ENCODE measurements around the gene KLHL33. TPM values are rescaled to one million over a fixed set of nuclear protein-coding genes. Genes with fewer than 3 reads are reported as not detected.

KLHL33 gene
- total RNA-seq, 2 experiments from 2014 or later, result 3.4 to 3.6 TPM

GRCh38 chr14:20419419-20419818, 16.5 kb downstream of the KLHL33 start:
- no peak overlapping the region for H3K27ac Mint-ChIP-seq
- H3K36me3 Mint-ChIP-seq, result no peaks in the 10 kb centered on the region
- DNase-seq (no peak), ATAC-seq (ENCODE audit: low read depth) (no peak)
- H3K4me3 Mint-ChIP-seq, result no peak overlapping the region
- H3K27me3 Mint-ChIP-seq, result no peaks in the 10 kb centered on the region
- POLR2A ChIA-PET, result interaction anchor here (0.7 kb wide), 1 partner anchor 186 kb away, joined by 3 read pairs; no protein-coding TSS in a partner anchor
- no peaks in the 10 kb centered on the region for H3K9me3 Mint-ChIP-seq
- H3K4me1 Mint-ChIP-seq, result peaks cover 12% of the 10 kb centered on the region

- Mint-ChIP-seq H3K4me1 (peaks cover 18% of the 10 kb centered on the region), H3K27me3 (no peaks in the 10 kb centered on the region), H3K36me3 (no peaks in the 10 kb centered on the region), H3K9me3 (no peaks in the 10 kb centered on the region), H3K4me3 (no peak overlapping the region), H3K27ac (no peak overlapping the region)
- ATAC-seq (ENCODE audit: low read depth) (no peak), DNase-seq (no peak)
- POLR2A ChIA-PET, result interaction anchor here (0.9 kb wide), 1 partner anchor 37 kb away, joined by 3 read pairs; the partner anchor contains the start of genes APEX1 and OSGEP
Measured at GRCh38 chr14:20418501-20418909, 17.5 kb downstream of the KLHL33 start.

GRCh38 chr14:20417250-20418186, 18.4 kb downstream of the KLHL33 start:
- no peaks in the 10 kb centered on the region for H3K36me3 Mint-ChIP-seq
- H3K4me1 Mint-ChIP-seq, result peaks cover 18% of the 10 kb centered on the region
- ATAC-seq (ENCODE audit: low read depth) (no peak), DNase-seq (no peak)
- no peaks in the 10 kb centered on the region for H3K27me3 Mint-ChIP-seq
- no peak overlapping the region for H3K27ac Mint-ChIP-seq
- no peaks in the 10 kb centered on the region for H3K9me3 Mint-ChIP-seq
- no peak overlapping the region for H3K4me3 Mint-ChIP-seq
- POLR2A ChIA-PET, result interaction anchor here (0.7 to 1.2 kb wide), 3 partner anchors 11 to 782 kb away, joined by 3 to 10 read pairs (median 3); partner anchors contain the start of genes APEX1 and OSGEP

- no peaks in the 10 kb centered on the region for H3K9me3 Mint-ChIP-seq
- H3K36me3 Mint-ChIP-seq, result peaks cover 1% of the 10 kb centered on the region
- H3K27ac Mint-ChIP-seq, result peak overlapping the region; percentile 87
- no peak for DNase-seq
- ATAC-seq (ENCODE audit: low read depth), result no peak
- peaks cover 27% of the 10 kb centered on the region for H3K4me1 Mint-ChIP-seq
- POLR2A ChIA-PET, result interaction anchor here (0.7 to 3.8 kb wide), 8 partner anchors 10 to 73 kb away, joined by 3 to 31 read pairs (median 4); partner anchors contain the start of genes APEX1, OSGEP, PARP2 and PNP
- H3K4me3 Mint-ChIP-seq, result peak overlapping the region; percentile 51
- H3K27me3 Mint-ChIP-seq, result no peaks in the 10 kb centered on the region
Measured at GRCh38 chr14:20416223-20416622, 19.7 kb downstream of the KLHL33 start.

GRCh38 chr14:20415782-20416206, 20.2 kb downstream of the KLHL33 start:
- peaks cover 32% of the 10 kb centered on the region for H3K4me1 Mint-ChIP-seq
- H3K27ac Mint-ChIP-seq, result peak overlapping the region; percentile 87
- no peaks in the 10 kb centered on the region for H3K27me3 Mint-ChIP-seq
- ATAC-seq (ENCODE audit: low read depth) (peak; percentile 40), DNase-seq (no peak)
- H3K4me3 Mint-ChIP-seq, result peak overlapping the region; percentile 51
- H3K36me3 Mint-ChIP-seq, result peaks cover 4% of the 10 kb centered on the region
- POLR2A ChIA-PET, result interaction anchor here (0.7 to 3.8 kb wide), 11 partner anchors 10 to 74 kb away, joined by 3 to 31 read pairs (median 4); partner anchors contain the start of genes APEX1, OSGEP, PARP2 and PNP
- no peaks in the 10 kb centered on the region for H3K9me3 Mint-ChIP-seq

GRCh38 chr14:20413744-20414082, 22.3 kb downstream of the KLHL33 start:
- ATAC-seq (ENCODE audit: low read depth) (peak; percentile 59), DNase-seq (no peak)
- H3K36me3 Mint-ChIP-seq, result peaks cover 6% of the 10 kb centered on the region
- H3K4me3 Mint-ChIP-seq, result peak overlapping the region; percentile 99
- POLR2A ChIA-PET, result interaction anchor here (0.9 to 3.8 kb wide), 8 partner anchors 15 to 217 kb away, joined by 3 to 31 read pairs (median 7); partner anchors contain the start of genes APEX1, OSGEP, PARP2 and PIP4P1
- no peaks in the 10 kb centered on the region for H3K9me3 Mint-ChIP-seq
- H3K27ac Mint-ChIP-seq, result peak overlapping the region; percentile 99
- no peaks in the 10 kb centered on the region for H3K27me3 Mint-ChIP-seq
- peaks cover 39% of the 10 kb centered on the region for H3K4me1 Mint-ChIP-seq

GRCh38 chr14:20412876-20413743, 22.9 kb downstream of the KLHL33 start, which contains the start of gene TEP1:
TEP1 (minus strand) TSS chr14:20413501; CDS start chr14:20408439, 5,062 bp downstream.
- H3K4me1 Mint-ChIP-seq, result peaks cover 38% of the 10 kb centered on the region
- POLR2A ChIA-PET, result interaction anchor here (0.6 to 3.8 kb wide), 10 partner anchors 16 to 218 kb away, joined by 3 to 31 read pairs (median 4); partner anchors contain the start of genes APEX1, OSGEP, PARP2 and PIP4P1
- ATAC-seq (ENCODE audit: low read depth), result peak; percentile 88
- H3K27ac Mint-ChIP-seq, result peak within 1 kb of the TSS; percentile 99
- peak; percentile 82 for DNase-seq
- no peaks in the 10 kb centered on the region for H3K27me3 Mint-ChIP-seq
- no peaks in the 10 kb centered on the region for H3K9me3 Mint-ChIP-seq
- peak within 1 kb of the TSS; percentile 99 for H3K4me3 Mint-ChIP-seq
- H3K36me3 Mint-ChIP-seq, result peaks cover 7% of the 10 kb centered on the region

GRCh38 chr14:20412411-20412810, 23.6 kb downstream of the KLHL33 start:
- Mint-ChIP-seq H3K36me3 (peaks cover 11% of the 10 kb centered on the region), H3K27me3 (no peaks in the 10 kb centered on the region), H3K27ac (peak overlapping the region; percentile 99), H3K9me3 (no peaks in the 10 kb centered on the region), H3K4me1 (peaks cover 38% of the 10 kb centered on the region), H3K4me3 (peak overlapping the region; percentile 99)
- ATAC-seq (ENCODE audit: low read depth) (peak; percentile 12), DNase-seq (no peak)
- POLR2A ChIA-PET, result interaction anchor here (0.6 to 3.8 kb wide), 7 partner anchors 39 to 71 kb away, joined by 4 to 31 read pairs (median 9); partner anchors contain the start of genes APEX1, OSGEP, PARP2 and PIP4P1

GRCh38 chr14:20409226-20409625, 26.7 kb downstream of the KLHL33 start:
- peaks cover 31% of the 10 kb centered on the region for H3K36me3 Mint-ChIP-seq
- H3K27ac Mint-ChIP-seq, result no peak overlapping the region
- DNase-seq, result no peak
- H3K27me3 Mint-ChIP-seq, result no peaks in the 10 kb centered on the region
- POLR2A ChIA-PET, result no interaction called here
- no peaks in the 10 kb centered on the region for H3K9me3 Mint-ChIP-seq
- no peak overlapping the region for H3K4me3 Mint-ChIP-seq
- ATAC-seq (ENCODE audit: low read depth), result no peak
- H3K4me1 Mint-ChIP-seq, result peaks cover 33% of the 10 kb centered on the region

- H3K4me3 Mint-ChIP-seq, result no peak overlapping the region
- no peak overlapping the region for H3K27ac Mint-ChIP-seq
- DNase-seq (no peak), ATAC-seq (ENCODE audit: low read depth) (no peak)
- no peaks in the 10 kb centered on the region for H3K9me3 Mint-ChIP-seq
- POLR2A ChIA-PET, result interaction anchor here (1.8 kb wide), 1 partner anchor 61 kb away, joined by 6 read pairs; the partner anchor contains the start of gene PARP2
- H3K27me3 Mint-ChIP-seq, result no peaks in the 10 kb centered on the region
- H3K36me3 Mint-ChIP-seq, result peaks cover 50% of the 10 kb centered on the region
- H3K4me1 Mint-ChIP-seq, result peaks cover 19% of the 10 kb centered on the region
Measured at GRCh38 chr14:20403521-20403920, 32.4 kb downstream of the KLHL33 start.

- Mint-ChIP-seq H3K4me3 (no peak overlapping the region), H3K4me1 (peaks cover 17% of the 10 kb centered on the region), H3K27ac (peak overlapping the region; percentile 42), H3K36me3 (peaks cover 42% of the 10 kb centered on the region), H3K27me3 (no peaks in the 10 kb centered on the region), H3K9me3 (no peaks in the 10 kb centered on the region)
- no peak for DNase-seq
- POLR2A ChIA-PET, result no interaction called here
- ATAC-seq (ENCODE audit: low read depth), result peak; percentile 54
Measured at GRCh38 chr14:20400965-20401593, 34.9 kb downstream of the KLHL33 start.

GRCh38 chr14:20400589-20400964, 35.4 kb downstream of the KLHL33 start:
- no peak for ATAC-seq (ENCODE audit: low read depth)
- no peak for DNase-seq
- H3K4me1 Mint-ChIP-seq, result peaks cover 16% of the 10 kb centered on the region
- no peaks in the 10 kb centered on the region for H3K27me3 Mint-ChIP-seq
- peak overlapping the region; percentile 42 for H3K27ac Mint-ChIP-seq
- H3K9me3 Mint-ChIP-seq, result no peaks in the 10 kb centered on the region
- POLR2A ChIA-PET, result no interaction called here
- H3K36me3 Mint-ChIP-seq, result peaks cover 42% of the 10 kb centered on the region
- H3K4me3 Mint-ChIP-seq, result no peak overlapping the region

All from activated naive CD8-positive, alpha-beta T cell treated with anti-CD3 and anti-CD28 coated beads, Interleukin-2, amount 10 ng/mL, durations not matched to agents 7 days and 5 days (primary cell).